Stimulated activated CD4-positive, alpha-beta T cell treated with anti-CD3 and anti-CD28 coated beads, Interleukin-4, amount 100 ng/mL, for 1 hour (primary cell): ENCODE results near the gene OR5A2.
"Not testable (repeated sequence)": the region's sequence is repeated elsewhere in the genome, so short reads cannot be mapped to it uniquely, and the experiment has no call there.

Experiments
- DNase-seq: peaks from one replicate; pipeline ENCODE4 v3.0.0-alpha.2; 2020

Gene OR5A2

DNA sequence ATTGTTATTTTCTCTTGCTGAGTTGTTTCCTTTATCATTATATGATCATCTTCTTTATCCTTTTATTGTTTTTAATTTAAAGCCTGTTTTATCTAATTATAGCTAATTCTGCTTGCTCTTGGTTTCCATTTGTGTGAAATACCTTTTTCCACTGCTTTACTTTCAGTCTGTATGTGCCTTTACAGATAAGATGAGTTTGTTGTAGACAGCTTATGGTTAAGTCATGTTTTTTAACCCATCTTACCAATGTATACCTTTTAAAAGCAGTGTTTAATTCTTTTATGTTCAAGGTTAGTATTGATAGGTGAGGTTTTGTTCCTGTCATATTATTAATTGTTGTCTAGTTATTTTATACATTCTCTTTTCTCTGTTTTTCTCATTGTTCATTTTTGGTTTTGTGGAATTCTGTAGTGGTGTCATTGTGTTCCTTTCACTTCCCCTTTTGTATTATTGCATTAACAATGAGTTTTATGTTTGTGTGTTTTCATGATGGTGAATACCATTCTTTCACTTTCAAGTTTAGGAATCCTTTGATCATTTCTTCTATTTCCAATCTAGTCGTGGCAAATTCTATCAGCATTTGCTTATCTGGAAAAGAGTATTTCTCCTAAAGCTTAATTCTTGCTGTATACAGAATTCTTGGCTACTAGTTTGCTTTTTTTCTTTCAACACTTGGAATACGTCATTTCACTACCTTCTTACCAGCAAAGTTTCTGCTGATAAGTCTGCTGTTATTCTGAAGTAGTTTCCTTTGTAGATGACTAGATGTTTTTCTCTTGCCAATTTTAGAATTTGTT lies 45.8 kb downstream of the OR5A2 start:
- DNase-seq = no peak

DNA sequence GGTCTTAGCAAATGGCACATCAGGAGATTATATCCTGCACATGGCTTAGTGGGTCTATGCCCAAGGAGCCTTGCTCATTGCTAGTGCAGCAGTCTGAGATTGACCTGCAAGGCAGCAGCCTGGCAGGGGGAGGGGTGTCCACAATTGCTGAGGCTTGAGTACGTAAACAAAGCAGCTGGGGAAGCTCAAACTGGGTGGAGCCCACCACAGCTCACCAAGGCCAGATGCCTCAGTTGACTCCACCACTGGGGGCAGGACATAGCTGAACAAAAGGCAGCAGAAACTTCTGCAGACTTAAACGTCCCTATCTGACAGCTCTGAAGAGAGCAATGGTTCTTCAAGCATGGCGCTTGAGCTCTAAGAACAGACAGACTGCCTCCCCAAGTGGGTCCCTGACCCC lies 53.9 kb downstream of the OR5A2 start:
- DNase-seq = not testable (repeated sequence)

GRCh38 chr11:59368238-59369022 lies 57.8 kb downstream of the OR5A2 start:
- DNase-seq = no peak
